ENCODE results near the gene EMSY.

DNA sequence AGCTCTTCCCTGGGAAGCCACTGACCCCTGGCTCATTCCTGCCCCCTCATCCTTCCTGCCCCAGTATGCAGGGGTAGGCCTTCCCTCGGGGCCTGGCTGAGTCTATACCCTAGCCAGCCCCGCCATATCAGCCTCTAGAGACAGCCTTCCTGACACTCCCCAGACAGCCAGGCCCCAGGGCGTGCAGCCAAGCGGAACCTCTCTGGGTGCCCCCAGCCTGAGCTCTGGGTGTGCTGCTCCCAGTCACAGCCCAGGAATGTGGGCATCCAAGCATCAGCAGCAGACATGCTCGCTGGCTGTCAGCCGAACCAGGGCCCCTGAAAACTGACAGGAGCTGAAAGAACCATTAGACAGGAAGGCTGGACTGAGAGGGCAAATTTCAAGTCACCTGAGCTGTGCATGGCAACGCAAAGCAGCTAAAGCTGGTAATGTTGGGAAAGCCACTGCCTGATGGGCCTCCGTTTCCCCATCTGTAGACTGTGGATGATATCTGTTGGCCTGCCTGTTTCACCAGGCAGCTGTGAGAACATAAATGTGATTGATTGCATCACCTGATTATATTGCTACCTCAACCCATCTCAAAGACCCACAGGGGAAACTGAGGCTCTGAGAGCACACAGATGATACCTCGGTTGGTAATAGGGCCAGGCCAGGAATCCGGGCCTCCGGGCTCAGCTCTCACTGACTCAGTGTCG is 132.6 kb downstream of the EMSY start:
- TF ChIP-seq CTCF (conservative IDR thresholded peaks at IDR 0.05; ENCODE audit: low read depth, low read length) (no peak), EZH2 (IDR thresholded peaks at IDR 0.05; ENCODE audit: borderline replicate concordance, low read depth, low read length, poor library complexity, severe bottlenecking) (no peak)
